GM23248 (cell line): ENCODE measurements around the gene POLDIP2. TPM values are rescaled to one million over a fixed set of nuclear protein-coding genes. Genes with fewer than 3 reads are reported as not detected.
A peak's percentile ranks its signal among the peaks of the same experiment; 100 is the strongest.

Experiments
- DNase-seq: peaks from one replicate; pipeline ENCODE4 v3.0.0-alpha.2; 2015
- H2AFZ ChIP-seq: fragments of 200-600 bp; sonication (generic); 2 replicates; pipeline ENCODE4 v1.6.1; 2016; ENCODE audit warnings: antibody characterized with exemption
- H3F3A ChIP-seq: fragments of 200-600 bp; sonication (generic); 2 replicates; pipeline ENCODE4 v1.6.1; 2016; ENCODE audit warnings: mild to moderate bottlenecking, antibody characterized with exemption, mixed run types; ENCODE audit not compliant: insufficient read depth
- H3K27ac ChIP-seq: fragments of 200-600 bp; sonication (generic); 2 replicates; pipeline ENCODE4 v1.5.1; 2016; ENCODE audit warnings: mild to moderate bottlenecking
- H3K27me3 ChIP-seq: fragments of 200-600 bp; sonication (generic); replicated peaks from 2 replicates; pipeline ENCODE4 v1.6.1; 2016; ENCODE audit warnings: mild to moderate bottlenecking; ENCODE audit not compliant: insufficient read depth
- H3K36me3 ChIP-seq: fragments of 200-600 bp; sonication (generic); 2 replicates; pipeline ENCODE4 v1.6.1; 2016; ENCODE audit warnings: low read depth, mild to moderate bottlenecking
- H3K4me1 ChIP-seq: fragments of 200-600 bp; sonication (generic); 2 replicates; pipeline ENCODE4 v1.6.1; 2016; ENCODE audit warnings: mild to moderate bottlenecking; ENCODE audit not compliant: insufficient read depth
- H3K4me2 ChIP-seq: fragments of 200-600 bp; sonication (generic); one replicate; pipeline ENCODE4 v1.6.1; 2016; ENCODE audit warnings: mild to moderate bottlenecking; ENCODE audit not compliant: unreplicated experiment
- H3K4me3 ChIP-seq: fragments of 200-600 bp; sonication (generic); 2 replicates; pipeline ENCODE4 v1.5.1; 2016; ENCODE audit warnings: mild to moderate bottlenecking
- H3K79me2 ChIP-seq: fragments of 200-600 bp; sonication (generic); 2 replicates; pipeline ENCODE4 v1.6.1; 2016; ENCODE audit warnings: mild to moderate bottlenecking; ENCODE audit not compliant: insufficient read depth
- H3K9ac ChIP-seq: fragments of 200-600 bp; sonication (generic); 2 replicates; pipeline ENCODE4 v1.6.1; 2016; ENCODE audit warnings: mild to moderate bottlenecking
- H3K9me2 ChIP-seq: fragments of 200-600 bp; sonication (generic); 2 replicates; pipeline ENCODE4 v1.6.1; 2016; ENCODE audit warnings: mixed run types, mild to moderate bottlenecking, moderate library complexity; ENCODE audit not compliant: insufficient read depth
- H3K9me3 ChIP-seq: fragments of 200-600 bp; sonication (generic); one replicate; pipeline ENCODE4 v1.6.1; 2017; ENCODE audit warnings: low read depth
- H4K20me1 ChIP-seq: fragments of 200-600 bp; sonication (generic); 2 replicates; pipeline ENCODE4 v1.6.0; 2016; ENCODE audit not compliant: insufficient read depth
- EZH2 ChIP-seq: fragments of 200-600 bp; sonication (generic); IDR thresholded peaks from 2 replicates; pipeline ENCODE4 v1.6.1; 2018; ENCODE audit warnings: antibody characterized with exemption, mild to moderate bottlenecking; ENCODE audit not compliant: insufficient read depth, poor library complexity, severe bottlenecking
- EZH2phosphoT487 ChIP-seq: fragments of 200-600 bp; sonication (generic); IDR thresholded peaks from 2 replicates; pipeline ENCODE4 v1.6.1; 2018; ENCODE audit warnings: antibody characterized with exemption, moderate library complexity, mild to moderate bottlenecking, low read depth; ENCODE audit not compliant: insufficient read depth
- WGBS, 2 experiments: methylation state at CpG; one replicate each; pipeline ENCODE4 v1.1.6; 2015 to 2017; ENCODE audit warnings: low lambda C conversion rate in 2 of 2, low coverage in 1 of 2; ENCODE audit errors: missing lambda C conversion rate in 2 of 2; 5-methylcytosine and 5-hydroxymethylcytosine counted together
- in situ Hi-C: fragments of 300-500 bp; cut with MboI; formaldehyde crosslinking; loops from 2 replicates; pipeline ENCODE4 v1.15.0; 2020
- polyA plus RNA-seq: library from polyadenylated mRNA; unstranded; fragments of >200 nt; fragmentation: Nextera tagmentation; extraction: Ambion mirVana; gene quantifications from 2 replicates; pipeline ENCODE4 v1.2.1, GENCODE V29; 2016
- total RNA-seq: library from RNA; depleted of rRNA; stranded (reverse); fragments of >200 nt; shearing (Covaris generic); gene quantifications from 2 replicates; pipeline ENCODE4 v1.2.3, GENCODE V29; 2014

Gene POLDIP2
- total and polyA plus RNA-seq, 2 experiments from 2014 or later: 92.7 to 105 TPM

- Histone ChIP-seq H3K4me3 (peak overlapping the region; percentile 84), H3K79me2 (0 out of 2 replicates have a peak, but pooled peaks cover 5% of the 10 kb centered on the region), H3K9me2 (no peaks in the 10 kb centered on the region), H3K9ac (peak overlapping the region; percentile 80), H3K4me2 (peak overlapping the region; percentile 92), H3K9me3 (no peaks in the 10 kb centered on the region), H3K4me1 (peaks cover 13% of the 10 kb centered on the region; the same call in 1 of the 2 replicates), H3F3A (no peaks in the 10 kb centered on the region), H2AFZ (peak overlapping the region; percentile 92), H3K27me3 (no peaks in the 10 kb centered on the region), H3K36me3 (no peaks in the 10 kb centered on the region), H3K27ac (no peak overlapping the region), H4K20me1 (no peaks in the 10 kb centered on the region)
- in situ Hi-C loops: no loop called here
- no peak for DNase-seq
- 65% methylated on average over 8 of the region's 8 CpGs for WGBS, 2 experiments
- no peak for TF ChIP-seq EZH2phosphoT487
- TF ChIP-seq EZH2: no peak
Measured at GRCh38 chr17:28320215-28321061, 36.9 kb downstream of the POLDIP2 start.

- H3K79me2 ChIP-seq: 0 out of 2 replicates have a peak, but pooled peaks cover 5% of the 10 kb centered on the region
- H3K9me3 ChIP-seq: no peaks in the 10 kb centered on the region
- no peaks in the 10 kb centered on the region for H3K36me3 ChIP-seq
- in situ Hi-C loops: no loop called here
- no peaks in the 10 kb centered on the region for H3F3A ChIP-seq
- H3K27me3 ChIP-seq: no peaks in the 10 kb centered on the region
- H3K27ac ChIP-seq: peak overlapping the region; percentile 26; the same call in 1 of the 2 replicates
- H3K9me2 ChIP-seq: no peaks in the 10 kb centered on the region
- H3K4me1 ChIP-seq: peaks cover 13% of the 10 kb centered on the region; the same call in 1 of the 2 replicates
- H4K20me1 ChIP-seq: no peaks in the 10 kb centered on the region
- TF ChIP-seq EZH2phosphoT487: no peak
- TF ChIP-seq EZH2: no peak
- no peak for DNase-seq
- WGBS, 2 experiments: 1 to 5% methylated on average over 7 of the region's 7 CpGs
- H2AFZ ChIP-seq: peak overlapping the region; percentile 92
- peak overlapping the region; percentile 80 for H3K9ac ChIP-seq
- H3K4me2 ChIP-seq: peak overlapping the region; percentile 92
- peak overlapping the region; percentile 84 for H3K4me3 ChIP-seq
Measured at GRCh38 chr17:28319598-28319935, 37.8 kb downstream of the POLDIP2 start.

GRCh38 chr17:28318759-28319597 lies 38.3 kb downstream of the POLDIP2 start, which contains the start of gene TMEM97:
TMEM97 (plus strand) TSS chr17:28319200; CDS start chr17:28319240, 40 bp downstream.
- TF ChIP-seq EZH2 (no peak), EZH2phosphoT487 (no peak)
- H2AFZ ChIP-seq: peak within 1 kb of the TSS; percentile 92
- no peaks in the 10 kb centered on the region for H3K27me3 ChIP-seq
- in situ Hi-C loops: no loop called here
- H3K4me2 ChIP-seq: peak within 1 kb of the TSS; percentile 92
- H3K4me3 ChIP-seq: peak within 1 kb of the TSS; percentile 84
- no peaks in the 10 kb centered on the region for H3K36me3 ChIP-seq
- peak; percentile 99 for DNase-seq
- H3K9me3 ChIP-seq: no peaks in the 10 kb centered on the region
- H3F3A ChIP-seq: no peaks in the 10 kb centered on the region
- 0 out of 2 replicates have a peak, but pooled peaks cover 5% of the 10 kb centered on the region for H3K79me2 ChIP-seq
- H3K4me1 ChIP-seq: peaks cover 13% of the 10 kb centered on the region; the same call in 1 of the 2 replicates
- peak within 1 kb of the TSS; percentile 80 for H3K9ac ChIP-seq
- WGBS, 2 experiments: 0 to 1% methylated on average over 70 of the region's 72 CpGs
- H4K20me1 ChIP-seq: no peaks in the 10 kb centered on the region
- H3K27ac ChIP-seq: peak within 1 kb of the TSS; percentile 26; the same call in 1 of the 2 replicates
- H3K9me2 ChIP-seq: no peaks in the 10 kb centered on the region

- no peaks in the 10 kb centered on the region for H4K20me1 ChIP-seq
- H3K9me2 ChIP-seq: no peaks in the 10 kb centered on the region
- TF ChIP-seq EZH2phosphoT487: no peak
- no peak for TF ChIP-seq EZH2
- peak overlapping the region; percentile 84 for H3K4me3 ChIP-seq
- peak overlapping the region; percentile 66 for H3K9ac ChIP-seq
- H3K27ac ChIP-seq: no peak overlapping the region
- WGBS, 2 experiments: 11 to 13% methylated on average over 40 of the region's 40 CpGs
- peak overlapping the region; percentile 92 for H2AFZ ChIP-seq
- peaks cover 13% of the 10 kb centered on the region; the same call in 1 of the 2 replicates for H3K4me1 ChIP-seq
- H3K36me3 ChIP-seq: no peaks in the 10 kb centered on the region
- peak; percentile 30 for DNase-seq
- in situ Hi-C loops: no loop called here
- H3K4me2 ChIP-seq: peak overlapping the region; percentile 92
- H3K27me3 ChIP-seq: no peaks in the 10 kb centered on the region
- no peaks in the 10 kb centered on the region for H3F3A ChIP-seq
- H3K9me3 ChIP-seq: no peaks in the 10 kb centered on the region
- H3K79me2 ChIP-seq: 0 out of 2 replicates have a peak, but pooled peaks cover 5% of the 10 kb centered on the region
Measured at GRCh38 chr17:28317966-28318758, 39.2 kb downstream of the POLDIP2 start.
